HEK293T (cell line): ENCODE measurements around the gene PGGHG.

Experiments used
- LEF1 ChIP-seq: fragments of 450-650 bp; IDR thresholded peaks from 2 replicates; pipeline ENCODE4 v1.6.1; 2017; ENCODE audit warnings: mild to moderate bottlenecking, borderline replicate concordance
- SUZ12 ChIP-seq: fragments of 450-650 bp; IDR thresholded peaks from 2 replicates; pipeline ENCODE4 v1.6.1; 2016; ENCODE audit warnings: mild to moderate bottlenecking

GRCh38 chr11:289398-289711 is 429 bp downstream of the PGGHG start:
- no peak for TF ChIP-seq SUZ12
- no peak for TF ChIP-seq LEF1
